Putamen (tissue), 1 donor: Measurements from ENCODE around the gene SNTG2.
"Not testable (repeated sequence)": the region's sequence is repeated elsewhere in the genome, so short reads cannot be mapped to it uniquely, and the experiment has no call there.

Experiments
- DNase-seq: peaks from one replicate; pipeline ENCODE4 v3.0.0-alpha.2; 2016; ENCODE audit warnings: low spot score

Gene SNTG2

DNA sequence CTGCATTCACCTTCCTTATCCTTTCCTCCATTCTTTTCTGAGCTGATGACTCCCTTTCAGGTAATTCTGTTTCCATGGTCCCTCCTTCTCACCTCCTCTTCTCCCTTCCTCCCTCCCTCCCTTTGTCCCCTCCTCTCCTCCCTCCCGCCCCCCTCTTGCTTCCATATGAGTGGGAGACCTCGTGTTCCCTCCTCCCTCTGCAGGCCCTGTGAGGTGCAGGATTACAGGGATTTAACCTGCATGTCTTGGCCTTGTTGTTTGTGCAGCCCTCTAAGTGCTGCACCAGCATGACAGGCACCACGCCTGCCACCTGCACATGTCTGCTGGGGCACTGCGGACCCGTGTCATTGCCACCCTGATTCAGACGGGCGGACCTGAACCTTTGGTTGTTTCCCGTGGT, 103.1 kb downstream of the SNTG2 start:
- DNase-seq = no peak

GRCh38 chr2:1054399-1054798, 103.8 kb downstream of the SNTG2 start:
- DNase-seq = no peak

- no peak for DNase-seq
These were observed 104.5 kb downstream of the SNTG2 start for GRCh38 chr2:1055014-1055595.

GRCh38 chr2:1060372-1060771, 109.7 kb downstream of the SNTG2 start:
- DNase-seq = no peak

DNA sequence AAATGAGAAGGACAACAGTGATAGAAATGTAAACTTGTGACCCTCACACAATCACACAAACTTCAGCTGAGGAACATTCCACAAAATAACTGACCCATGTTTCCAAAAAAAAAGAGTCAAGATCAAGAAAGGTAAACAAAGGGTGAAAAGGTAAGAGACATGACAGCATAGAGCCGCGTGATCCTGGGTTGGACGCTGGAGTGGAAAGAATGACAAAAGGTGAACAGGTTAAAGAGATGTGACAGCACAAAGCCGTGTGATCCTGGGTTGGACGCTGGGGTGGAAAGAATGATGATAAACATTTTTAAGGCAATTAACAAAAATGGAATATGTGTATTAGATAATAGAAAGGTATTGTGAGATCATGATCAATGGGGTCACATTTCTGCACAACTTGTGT, 110.3 kb downstream of the SNTG2 start:
- no peak for DNase-seq

DNA sequence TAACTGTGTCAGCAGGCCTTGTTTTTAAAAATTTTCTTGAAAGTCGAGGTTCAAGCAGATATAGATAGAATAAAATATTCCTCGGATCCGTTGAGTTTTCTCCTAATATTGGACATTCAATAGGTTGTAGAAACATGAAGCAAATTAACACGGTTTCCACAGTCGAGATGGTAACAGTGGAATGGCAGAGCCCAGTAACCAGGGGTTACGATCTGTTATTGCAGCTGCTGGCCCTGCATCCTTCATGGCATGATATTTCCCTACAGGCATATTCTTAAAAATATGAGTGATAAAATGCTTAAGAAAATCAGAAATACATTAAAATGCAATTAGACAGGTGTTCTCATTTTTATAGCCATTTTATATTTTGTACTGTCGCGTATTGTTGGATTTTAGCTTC, 117.6 kb downstream of the SNTG2 start:
- no peak for DNase-seq

DNA sequence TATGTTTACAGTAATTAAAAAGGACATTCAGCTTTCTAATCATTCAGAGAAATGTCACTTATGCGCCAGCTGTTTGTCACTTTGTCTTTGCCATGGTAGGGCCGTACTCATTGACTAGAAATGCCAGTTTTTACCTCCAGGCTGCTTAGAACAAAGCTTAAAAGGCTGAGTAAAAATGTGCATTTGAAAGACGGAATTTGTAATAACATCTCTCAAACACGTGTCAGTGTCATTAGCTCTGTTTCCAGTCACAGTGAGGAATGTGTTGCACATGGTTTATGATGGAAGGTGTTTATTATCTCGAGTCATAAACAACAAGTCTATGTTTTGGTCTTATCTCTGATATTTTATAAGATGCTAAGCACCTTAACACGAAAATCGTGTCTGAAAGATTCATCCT, 118.2 kb downstream of the SNTG2 start:
- no peak for DNase-seq

DNA sequence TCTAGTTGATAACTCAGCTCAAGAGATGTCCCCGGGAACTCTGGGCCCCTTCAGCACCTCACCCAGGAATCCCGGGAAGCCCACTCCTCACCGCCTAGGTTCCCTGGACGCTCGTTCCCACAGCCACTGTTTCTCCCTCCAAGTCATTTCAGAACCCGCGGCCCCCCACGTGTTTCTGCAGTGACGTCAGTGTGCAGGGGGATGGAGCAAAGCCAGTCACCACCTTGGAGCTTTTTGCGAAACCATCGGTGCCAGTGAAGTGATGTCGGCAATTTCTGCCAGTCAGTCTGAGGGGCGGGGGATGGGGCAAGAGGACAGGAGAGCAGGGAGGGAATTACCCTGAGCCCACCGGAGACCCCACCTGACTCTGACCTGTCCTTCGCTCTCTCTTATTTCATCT, 119.2 kb downstream of the SNTG2 start:
- DNase-seq = no peak

DNA sequence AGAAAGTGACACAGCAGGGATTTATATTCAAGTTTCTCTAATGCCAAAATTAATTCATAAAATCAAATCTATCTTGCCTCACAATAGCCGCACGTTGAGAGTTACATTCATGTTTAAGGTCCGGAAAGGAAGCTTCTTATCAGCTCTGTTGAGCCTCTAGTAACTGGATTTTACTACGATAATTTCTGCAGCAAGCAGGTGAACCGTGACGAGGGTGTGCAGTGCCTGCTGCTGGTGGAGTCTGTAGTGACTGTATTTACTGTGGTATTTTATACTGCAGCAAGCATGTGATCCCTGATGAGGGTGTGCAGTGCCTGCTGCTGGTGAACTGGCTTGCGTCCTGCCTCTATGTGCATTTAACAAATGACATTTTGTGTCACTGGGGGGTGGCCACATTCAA, 120.0 kb downstream of the SNTG2 start:
- no peak for DNase-seq

DNA sequence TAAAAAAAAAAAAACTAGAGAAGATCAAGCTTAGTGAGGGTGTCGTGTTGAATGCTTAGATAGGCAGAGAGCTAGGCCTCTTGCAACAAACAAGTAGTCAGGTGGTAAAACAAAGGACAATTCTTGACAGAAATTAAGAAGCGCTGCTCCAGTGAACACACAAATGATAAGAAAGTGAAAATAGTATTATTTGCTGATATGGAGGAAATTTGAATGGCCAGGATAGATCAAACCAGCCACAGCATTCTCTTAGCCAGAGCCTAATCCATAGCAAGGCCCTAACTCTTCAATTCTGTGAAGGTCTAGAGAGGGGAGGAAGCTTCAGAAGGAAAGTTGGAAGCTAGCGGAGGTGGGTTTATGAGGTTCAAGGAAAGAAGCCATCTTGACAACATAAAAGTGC, 121.0 kb downstream of the SNTG2 start:
- no peak for DNase-seq

DNA sequence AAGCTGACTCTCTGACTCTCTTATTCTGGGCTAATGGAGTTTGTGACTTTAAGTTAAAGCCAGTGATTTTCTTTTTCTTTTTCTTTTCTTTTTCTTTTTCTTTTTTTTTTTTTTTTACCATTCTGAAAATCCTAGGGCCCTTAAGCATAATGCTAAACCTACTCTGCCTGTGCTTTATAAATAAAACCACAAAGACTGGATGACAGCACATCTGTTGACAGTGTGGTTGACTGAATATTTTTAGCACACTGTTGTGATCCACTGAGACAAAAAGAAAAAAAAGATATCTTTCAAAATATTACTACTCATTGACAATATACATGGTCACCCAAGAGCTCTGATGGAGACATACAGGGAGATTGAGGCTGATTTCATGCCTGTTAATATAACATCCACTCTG, 121.6 kb downstream of the SNTG2 start:
- no peak for DNase-seq

DNA sequence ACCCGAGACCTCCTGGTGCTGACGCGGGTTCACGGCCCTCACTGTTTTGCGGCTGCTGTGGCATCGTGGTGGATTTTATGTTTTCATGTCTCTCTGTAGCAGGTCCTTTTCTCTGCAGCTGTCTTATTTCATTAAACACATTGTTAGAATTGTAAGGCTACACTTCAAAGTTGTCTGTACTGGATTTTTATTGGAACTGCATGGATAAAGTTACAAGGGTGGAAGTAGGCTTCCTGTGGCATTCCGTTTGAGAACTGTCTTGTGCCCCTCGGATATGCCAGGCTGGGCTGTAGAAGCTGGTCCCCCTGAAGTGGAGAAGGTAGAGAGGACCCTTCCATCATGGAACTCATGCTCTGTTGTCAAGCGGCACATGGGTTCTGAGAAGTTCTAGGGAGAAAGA, 127.3 kb downstream of the SNTG2 start:
- no peak for DNase-seq

- DNase-seq = no peak
These were observed 127.7 kb downstream of the SNTG2 start for GRCh38 chr2:1078326-1078725.

DNA sequence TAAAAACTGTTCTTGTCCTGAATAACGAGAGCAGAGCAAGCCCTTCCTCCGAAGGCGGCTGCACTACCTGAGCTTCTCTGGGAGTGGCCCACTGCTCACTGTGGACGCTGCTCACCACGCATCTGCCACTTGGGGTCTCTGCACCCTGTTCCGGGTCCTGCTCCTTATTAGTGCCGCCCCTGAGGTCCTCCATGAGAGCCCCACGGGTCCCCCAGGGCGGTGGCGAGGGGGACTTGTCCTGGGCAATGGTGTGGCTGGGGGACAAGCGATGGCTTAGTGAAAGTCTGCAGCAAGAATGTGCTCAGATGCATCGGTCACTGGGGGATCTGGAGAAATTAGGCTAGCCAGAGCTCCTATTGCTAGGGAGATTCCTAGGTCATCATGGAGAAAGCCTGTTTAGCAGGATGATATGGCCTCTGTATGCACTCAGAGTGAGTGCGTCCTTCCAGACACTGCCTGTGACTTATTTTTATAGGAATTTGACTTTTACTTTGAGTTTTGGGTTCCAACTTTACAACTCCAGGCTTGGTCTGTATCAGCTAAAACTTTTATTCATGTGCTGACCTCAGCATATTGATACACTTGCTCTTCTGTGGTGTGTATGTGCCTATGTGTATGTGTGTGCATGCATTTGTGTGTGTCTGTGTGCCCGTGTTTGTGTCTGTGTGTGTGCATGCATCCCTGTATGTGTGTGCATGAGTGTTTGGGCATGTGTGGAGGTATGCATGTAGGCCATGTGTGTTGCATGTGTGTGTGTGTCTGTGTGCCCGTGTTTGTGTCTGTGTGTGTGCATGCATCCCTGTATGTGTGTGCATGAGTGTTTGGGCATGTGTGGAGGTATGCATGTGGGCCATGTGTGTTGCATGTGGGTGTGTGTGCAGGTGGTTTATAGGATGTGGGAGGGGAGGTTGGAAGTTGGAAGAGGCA, 129.5 kb downstream of the SNTG2 start:
- no peak for DNase-seq

DNA sequence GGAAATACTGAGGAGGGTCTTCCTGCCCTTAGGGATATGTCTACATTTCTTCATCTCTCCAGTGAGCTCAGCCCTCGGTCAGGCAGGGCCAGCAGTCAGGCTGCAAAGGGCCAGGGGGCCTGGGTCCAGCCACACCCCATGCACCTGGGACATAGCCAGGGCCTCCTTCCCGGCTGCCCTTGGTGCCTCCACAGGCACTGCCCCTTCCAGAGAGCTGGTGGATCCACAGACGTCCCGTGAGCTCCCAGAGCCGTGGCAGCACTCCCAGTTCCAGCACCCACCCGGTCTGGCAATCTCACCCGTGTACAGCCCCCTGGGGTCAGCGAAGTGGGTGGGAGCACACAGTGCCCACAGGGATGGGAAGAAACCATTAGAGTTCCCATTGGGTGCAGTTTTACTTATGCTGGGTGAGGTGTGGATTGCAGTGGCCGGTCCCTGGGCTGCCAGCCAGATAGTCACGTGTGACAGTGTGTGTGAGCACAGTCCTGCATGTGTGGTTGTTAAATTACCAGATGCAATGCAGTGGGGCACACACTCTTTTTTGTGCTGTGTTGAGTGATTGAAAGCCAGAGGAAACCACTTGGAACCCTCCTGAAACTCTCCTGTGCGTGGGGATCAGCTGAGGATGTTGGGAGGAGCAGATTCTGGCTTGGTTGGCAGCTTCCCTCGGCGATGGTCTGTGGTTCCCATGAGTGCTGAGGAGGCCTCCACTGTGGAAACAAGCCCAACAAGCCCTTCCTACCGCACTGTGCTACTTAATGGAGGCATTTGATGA, 131.0 kb downstream of the SNTG2 start:
- DNase-seq = no peak

DNA sequence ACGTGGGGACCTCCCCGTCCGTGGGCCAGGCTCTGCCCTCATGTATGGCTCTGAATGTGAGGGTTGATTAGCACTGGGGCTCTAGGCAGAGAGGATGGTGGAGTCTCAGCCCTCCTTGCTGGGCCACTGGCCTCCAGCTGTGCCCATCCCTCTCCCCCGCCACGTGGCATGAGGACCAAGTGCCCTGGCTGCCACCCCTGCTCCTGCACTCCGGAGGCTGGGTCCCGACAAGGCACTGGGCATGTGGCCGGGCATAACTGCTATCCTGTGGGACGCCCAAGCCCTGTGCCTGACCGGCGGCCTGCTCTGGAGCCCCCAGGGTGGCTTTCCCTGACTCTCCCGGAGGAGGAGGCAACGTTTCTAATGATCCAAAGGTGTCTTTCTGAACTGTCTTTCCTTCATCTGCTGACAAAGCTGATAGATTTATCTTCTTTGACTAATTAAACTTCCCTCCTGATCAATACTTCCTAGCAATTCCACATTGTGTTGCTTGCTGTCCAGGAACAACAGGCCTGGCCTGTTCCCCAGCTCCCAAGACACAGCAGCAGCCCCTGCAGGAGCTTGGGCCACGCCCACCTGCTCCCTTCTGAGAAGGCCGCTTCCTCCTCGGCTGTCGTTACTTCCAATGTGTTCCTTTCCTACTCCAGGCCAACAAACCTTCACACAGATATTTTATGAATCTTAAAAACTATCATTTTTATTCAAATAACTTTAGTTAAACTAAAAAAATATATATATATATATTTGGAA, 132.0 kb downstream of the SNTG2 start:
- DNase-seq = no peak

- no peak for DNase-seq
These were observed 137.7 kb downstream of the SNTG2 start for GRCh38 chr2:1088192-1088860.

- no peak for DNase-seq
These were observed 138.3 kb downstream of the SNTG2 start for GRCh38 chr2:1088940-1089339.

- no peak for DNase-seq
These were observed 141.4 kb downstream of the SNTG2 start for GRCh38 chr2:1091895-1092585.

DNA sequence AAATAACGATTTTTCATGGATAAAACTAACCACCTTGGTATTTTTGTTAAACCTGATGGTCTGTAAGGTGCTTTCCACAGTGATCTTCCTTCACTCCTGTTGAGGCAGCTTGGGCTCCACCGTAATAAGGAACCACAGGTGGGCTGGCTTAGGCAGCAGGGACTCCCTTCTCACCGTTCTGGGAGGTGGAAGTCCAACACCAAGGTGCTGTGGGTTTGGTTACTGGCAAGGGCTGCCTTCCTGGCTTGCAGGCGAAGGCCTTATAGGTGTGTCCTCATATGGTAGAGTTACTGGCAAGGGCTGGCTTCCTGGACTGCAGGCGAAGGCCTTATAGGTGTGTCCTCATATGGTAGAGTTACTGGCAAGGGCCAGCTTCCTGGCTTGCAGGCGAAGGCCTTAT, 143.0 kb downstream of the SNTG2 start:
- not testable (repeated sequence) for DNase-seq

GRCh38 chr2:1097101-1097500, 146.5 kb downstream of the SNTG2 start:
- DNase-seq = no peak
